DMS114 treated with DMSO at 0.1 percent for 48 hours (cell line): ENCODE data around the gene STK10.
"Not testable (repeated sequence)": the region's sequence is repeated elsewhere in the genome, so short reads cannot be mapped to it uniquely, and the experiment has no call there.

Experiments used
- DNase-seq: peaks from one replicate; lab custom pipeline; 2025; ENCODE audit not compliant: unreplicated experiment; lab: John Stamatoyannopoulos, UW

STK10 gene

DNA sequence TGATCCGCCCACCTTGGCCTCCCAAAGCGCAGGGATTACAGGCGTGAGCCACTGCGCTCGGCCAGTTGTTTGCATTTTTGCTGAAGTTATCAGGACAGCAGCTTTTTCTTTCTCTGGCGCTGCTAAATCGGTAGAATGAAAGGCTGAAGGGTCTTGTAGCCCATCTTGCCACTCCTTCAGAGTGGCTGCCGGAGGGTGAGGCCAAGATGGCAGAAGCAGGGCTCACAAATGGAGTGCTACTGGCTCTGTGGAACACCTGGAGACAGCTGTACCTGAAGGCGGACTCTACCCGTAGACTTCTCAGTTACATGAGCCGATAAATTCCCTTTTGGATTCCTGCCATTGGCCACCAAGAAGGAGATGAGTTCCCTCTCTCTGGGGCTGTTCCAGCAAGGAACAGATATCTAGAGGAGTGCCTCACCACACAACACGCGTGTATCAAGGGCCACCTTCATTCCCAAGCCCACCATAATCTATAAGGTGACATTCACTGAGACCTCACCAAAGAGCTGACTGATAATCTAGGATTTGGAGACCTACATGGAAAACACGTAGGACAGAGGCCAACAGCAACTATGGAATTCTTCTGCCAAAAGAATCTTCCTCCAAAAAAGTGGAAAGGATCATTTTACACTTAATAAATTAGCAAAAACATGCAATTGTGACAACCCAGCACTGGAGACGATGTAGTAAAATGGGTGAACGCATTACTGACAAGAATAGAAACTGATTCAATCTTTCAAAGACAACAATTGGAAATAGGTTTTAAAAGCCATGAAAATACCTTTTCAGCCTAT is 21.8 kb downstream of the STK10 start:
- no peak for DNase-seq

GRCh38 chr5:172165465-172165864 is 22.6 kb downstream of the STK10 start:
- DNase-seq: no peak

DNA sequence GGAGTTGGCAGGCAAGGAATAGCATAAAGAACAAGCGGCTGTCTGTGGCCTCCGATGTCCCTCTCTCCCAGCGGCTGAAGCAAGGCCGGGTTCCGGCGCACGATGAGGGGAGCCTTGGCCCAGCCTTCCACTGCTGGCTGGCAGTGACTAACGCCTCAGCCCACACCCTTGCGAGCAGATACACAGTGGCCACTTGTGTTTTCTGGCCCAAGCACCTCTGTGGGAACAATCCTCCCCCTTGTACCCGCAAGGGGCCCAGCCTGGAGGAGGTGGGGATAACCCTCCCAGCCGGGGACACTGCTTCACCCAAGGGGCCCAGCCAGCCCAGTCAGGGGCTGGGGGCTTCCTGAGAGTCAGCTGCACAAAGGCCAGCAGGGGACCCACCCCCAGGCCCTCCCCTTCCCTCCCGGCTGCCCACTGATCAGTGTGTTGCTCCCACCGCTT is 23.2 kb downstream of the STK10 start:
- no peak for DNase-seq

DNA sequence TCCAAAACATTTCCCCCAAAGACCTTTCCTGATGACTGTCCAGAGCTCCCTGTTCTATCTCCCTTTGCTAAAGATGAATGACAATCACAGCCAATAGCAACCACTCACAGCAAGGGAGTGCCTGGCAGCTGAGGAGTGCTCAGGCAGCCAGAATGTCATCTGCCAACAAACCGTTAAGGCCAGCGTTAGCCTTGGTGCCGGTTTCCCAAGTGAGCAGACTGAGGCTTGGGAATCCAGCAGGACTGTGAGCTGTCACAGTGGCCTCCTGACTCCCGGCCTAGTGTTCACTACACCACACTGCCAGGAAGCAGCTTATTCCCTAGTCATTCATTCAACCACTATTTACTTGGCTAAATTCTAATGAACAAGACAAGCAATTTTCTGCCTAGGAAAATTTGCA is 24.7 kb downstream of the STK10 start:
- no peak for DNase-seq

- DNase-seq: no peak
These were observed 25.1 kb downstream of the STK10 start for GRCh38 chr5:172162987-172163343.

DNA sequence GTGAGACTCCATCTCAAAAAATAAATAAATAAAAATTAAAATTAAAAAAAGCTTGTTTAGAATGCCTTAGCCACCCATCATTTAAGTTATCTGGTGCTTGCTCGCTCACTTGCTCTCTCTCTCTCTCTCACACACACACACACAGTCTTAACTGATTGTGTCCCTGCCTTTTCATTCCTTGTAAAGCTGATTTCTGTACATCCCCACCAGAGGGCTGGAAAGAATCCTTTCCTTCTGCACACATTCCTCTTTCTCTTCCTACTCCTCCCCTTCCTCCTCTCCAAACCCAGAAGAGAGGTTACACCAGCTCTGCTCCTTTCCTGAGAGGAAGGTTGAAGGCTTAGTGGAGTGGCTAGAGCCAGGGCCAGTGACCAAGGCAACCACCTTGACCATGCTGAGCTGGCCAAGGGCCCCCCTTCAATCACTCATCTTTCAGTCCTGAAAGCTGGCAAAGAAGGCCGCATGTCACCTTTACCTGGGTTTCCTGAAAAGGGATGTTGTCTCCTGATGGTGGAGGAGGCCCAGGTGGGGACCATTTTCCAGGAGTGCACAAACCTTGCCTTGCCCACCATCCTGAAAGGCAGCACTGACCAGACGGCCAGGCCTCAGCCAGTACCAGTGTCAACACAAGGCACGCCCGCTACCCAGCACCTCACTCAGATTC is 25.6 kb downstream of the STK10 start:
- DNase-seq: peak; percentile 25

- DNase-seq: no peak
These were observed 27.5 kb downstream of the STK10 start for GRCh38 chr5:172160506-172160905.

GRCh38 chr5:172159016-172159415 is 29.0 kb downstream of the STK10 start:
- DNase-seq: no peak

DNA sequence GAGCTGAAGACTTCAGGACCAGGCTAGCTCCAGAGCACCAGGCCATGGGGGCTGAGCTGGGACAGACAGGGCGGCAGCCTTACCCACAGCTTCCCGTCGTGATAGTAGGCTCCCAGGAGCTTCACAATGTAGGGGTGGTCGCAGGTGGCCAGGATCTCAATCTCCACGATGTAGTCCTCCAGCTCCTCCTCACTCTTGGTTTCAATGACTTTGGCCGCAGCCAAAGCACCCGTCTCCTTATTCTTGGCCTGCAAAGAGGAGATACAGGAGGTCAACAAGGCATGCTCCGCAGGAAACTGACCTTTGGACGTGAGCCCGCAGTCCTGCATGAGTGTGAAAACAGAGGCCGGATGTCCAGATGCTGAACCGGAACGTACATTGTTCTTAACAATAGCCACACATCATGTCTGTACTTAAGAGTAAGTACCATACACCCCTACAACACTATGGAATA is 31.5 kb downstream of the STK10 start:
- DNase-seq: no peak

- not testable (repeated sequence) for DNase-seq
These were observed 32.9 kb downstream of the STK10 start for GRCh38 chr5:172155101-172155500.

- DNase-seq: no peak
These were observed 34.3 kb downstream of the STK10 start for GRCh38 chr5:172153695-172154094.

GRCh38 chr5:172151661-172152210 is 36.3 kb downstream of the STK10 start:
- DNase-seq: no peak

DNA sequence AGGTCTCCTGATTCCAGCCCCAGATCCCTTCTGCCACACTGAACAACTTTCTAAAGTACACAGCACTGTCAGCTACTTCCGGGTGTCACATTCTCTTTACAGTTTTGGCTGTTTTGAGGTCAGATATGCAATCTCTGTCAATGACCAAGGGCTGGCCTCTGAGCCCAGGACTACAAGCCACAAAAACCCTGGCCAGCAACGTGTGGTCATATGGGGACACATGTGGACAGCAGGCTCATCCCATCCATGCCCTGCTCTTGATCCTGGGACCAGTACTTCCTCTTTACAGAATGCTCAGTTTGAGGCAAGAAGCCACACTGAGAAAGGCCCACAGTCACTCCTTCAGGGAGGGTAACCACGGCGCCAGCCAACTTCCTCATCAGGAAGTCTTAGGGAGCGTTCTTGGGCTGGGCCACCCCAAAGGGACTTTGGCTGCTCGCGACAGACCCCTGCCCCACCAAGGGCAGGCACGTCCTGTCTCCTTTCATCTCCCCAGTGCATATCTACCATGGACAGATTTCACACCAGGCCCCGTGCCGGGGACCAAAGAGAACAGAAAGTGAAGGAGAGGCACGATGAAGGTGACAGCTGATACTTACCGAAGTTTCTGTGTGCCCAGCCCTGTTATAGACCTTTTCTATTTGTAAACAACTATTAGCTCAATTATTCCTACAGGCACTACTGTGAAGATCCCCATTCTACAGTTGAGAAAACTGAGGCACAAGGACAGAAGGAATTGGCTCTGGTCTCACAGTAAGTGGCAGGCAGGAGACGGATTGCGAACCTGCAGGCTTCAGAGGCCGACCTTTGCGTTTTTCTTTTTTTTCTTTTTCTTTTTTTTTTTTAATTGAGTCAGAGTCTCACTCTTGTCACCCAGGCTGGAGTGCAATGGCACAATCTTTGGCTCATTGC is 37.3 kb downstream of the STK10 start:
- no peak for DNase-seq

- not testable (repeated sequence) for DNase-seq
These were observed 38.5 kb downstream of the STK10 start for GRCh38 chr5:172149481-172149880.

DNA sequence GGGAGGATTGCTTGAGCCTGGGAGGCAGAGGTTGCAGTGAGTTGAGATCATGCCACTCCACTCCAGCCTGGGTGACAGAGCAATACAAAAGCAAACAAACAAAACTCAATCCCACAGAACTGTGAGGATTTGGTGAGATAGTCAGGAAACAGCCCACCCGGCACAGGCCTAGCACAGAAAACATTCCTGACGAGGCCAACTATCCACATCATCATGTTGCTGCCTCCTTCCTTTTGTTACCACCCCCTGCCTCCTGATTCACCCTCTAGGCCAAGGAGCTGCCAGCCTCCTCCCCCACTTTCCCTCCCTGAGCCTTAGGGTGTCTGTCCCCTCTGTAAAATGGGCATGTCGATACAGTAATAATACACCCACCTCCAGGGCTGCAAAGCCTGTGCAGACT is 39.0 kb downstream of the STK10 start:
- DNase-seq: no peak

- no peak for DNase-seq
These were observed 39.6 kb downstream of the STK10 start for GRCh38 chr5:172148381-172148780.

GRCh38 chr5:172147857-172148256 is 40.2 kb downstream of the STK10 start:
- no peak for DNase-seq

GRCh38 chr5:172146748-172147092 is 41.3 kb downstream of the STK10 start:
- DNase-seq: no peak

DNA sequence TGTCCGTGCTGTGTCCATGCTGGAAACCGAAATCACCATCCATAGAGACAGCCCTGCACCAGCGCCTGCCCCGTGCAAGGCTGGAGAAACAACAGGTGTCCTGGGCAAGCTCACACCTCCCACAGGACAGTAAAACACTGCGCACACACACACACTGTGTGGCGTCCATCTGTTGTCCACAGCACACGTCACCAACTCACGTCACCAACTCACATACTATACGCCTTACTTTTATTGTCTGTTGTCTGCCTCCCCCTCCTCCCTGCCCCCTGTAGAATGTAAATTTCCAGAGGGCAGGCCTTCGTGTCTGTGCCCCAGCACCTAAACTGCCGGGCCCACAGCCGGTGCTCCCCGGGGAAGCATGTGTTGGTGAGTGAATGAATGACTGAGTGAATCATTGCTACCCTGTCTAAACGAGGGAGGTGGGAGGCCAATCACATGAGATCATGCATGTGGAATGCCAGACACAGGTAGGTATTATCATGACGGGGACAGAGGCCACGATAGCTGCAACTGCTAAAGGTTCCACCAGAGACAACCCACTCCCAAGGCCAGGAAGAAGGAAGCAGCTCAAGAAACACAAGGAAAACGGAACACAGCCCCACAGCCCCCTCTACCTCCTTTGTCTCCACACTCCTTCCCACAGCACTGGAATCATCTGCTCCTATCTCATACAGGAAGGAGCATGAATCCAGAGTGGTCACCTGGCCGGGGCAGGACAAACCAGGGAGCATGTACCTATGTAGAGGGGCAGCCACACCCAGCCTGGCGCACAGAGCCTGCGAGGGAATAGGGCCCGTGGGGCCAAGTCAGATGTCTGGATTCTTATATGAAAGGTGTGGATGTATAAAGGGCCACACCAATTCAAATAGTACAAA is 41.9 kb downstream of the STK10 start:
- DNase-seq: no peak
